ENCODE measurements around the gene SV2B.

- no peak for TF ChIP-seq POLR2A (IDR thresholded peaks at IDR 0.05)
- TF ChIP-seq, protein P1, sequence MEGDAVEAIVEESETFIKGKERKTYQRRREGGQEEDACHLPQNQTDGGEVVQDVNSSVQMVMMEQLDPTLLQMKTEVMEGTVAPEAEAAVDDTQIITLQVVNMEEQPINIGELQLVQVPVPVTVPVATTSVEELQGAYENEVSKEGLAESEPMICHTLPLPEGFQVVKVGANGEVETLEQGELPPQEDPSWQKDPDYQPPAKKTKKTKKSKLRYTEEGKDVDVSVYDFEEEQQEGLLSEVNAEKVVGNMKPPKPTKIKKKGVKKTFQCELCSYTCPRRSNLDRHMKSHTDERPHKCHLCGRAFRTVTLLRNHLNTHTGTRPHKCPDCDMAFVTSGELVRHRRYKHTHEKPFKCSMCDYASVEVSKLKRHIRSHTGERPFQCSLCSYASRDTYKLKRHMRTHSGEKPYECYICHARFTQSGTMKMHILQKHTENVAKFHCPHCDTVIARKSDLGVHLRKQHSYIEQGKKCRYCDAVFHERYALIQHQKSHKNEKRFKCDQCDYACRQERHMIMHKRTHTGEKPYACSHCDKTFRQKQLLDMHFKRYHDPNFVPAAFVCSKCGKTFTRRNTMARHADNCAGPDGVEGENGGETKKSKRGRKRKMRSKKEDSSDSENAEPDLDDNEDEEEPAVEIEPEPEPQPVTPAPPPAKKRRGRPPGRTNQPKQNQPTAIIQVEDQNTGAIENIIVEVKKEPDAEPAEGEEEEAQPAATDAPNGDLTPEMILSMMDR (IDR thresholded peaks at IDR 0.05) = no peak
These were observed 33.5 kb downstream of the SV2B start for GRCh38 chr15:91133511-91133910.

All from adrenal gland (tissue), 5 donors.